Muscle layer of colon (tissue), 2 donors: ENCODE data around the gene B4GALNT4.
"Not testable (repeated sequence)": the region's sequence is repeated elsewhere in the genome, so short reads cannot be mapped to it uniquely, and the experiment has no call there.

Source experiments
- H3K27ac ChIP-seq: one replicate; pipeline ENCODE4 v1.7.0; 2013; ENCODE audit warnings: low read depth, mild to moderate bottlenecking, low read length, moderate library complexity
- H3K27me3 ChIP-seq, 2 donors: one replicate each; pipeline ENCODE4 v1.7.0; 2013; ENCODE audit warnings: low read length in 2 of 2, mild to moderate bottlenecking in 2 of 2; ENCODE audit not compliant: insufficient read depth in 2 of 2, control insufficient read depth in 1 of 2
- H3K36me3 ChIP-seq: one replicate; pipeline ENCODE4 v1.7.0; 2013; ENCODE audit warnings: mild to moderate bottlenecking, low read length; ENCODE audit not compliant: insufficient read depth
- H3K4me1 ChIP-seq: one replicate; pipeline ENCODE4 v1.7.0; 2013; ENCODE audit warnings: mild to moderate bottlenecking, low read length; ENCODE audit not compliant: insufficient read depth
- H3K4me3 ChIP-seq, 2 donors: one replicate each; pipeline ENCODE4 v1.7.0; 2013; ENCODE audit warnings: low read length in 2 of 2, low read depth in 1 of 2, mild to moderate bottlenecking in 1 of 2, moderate library complexity in 1 of 2
- H3K9ac ChIP-seq: one replicate; pipeline ENCODE4 v1.7.0; 2013; ENCODE audit warnings: low read length
- H3K9me3 ChIP-seq: one replicate; pipeline ENCODE4 v1.7.0; 2013; ENCODE audit warnings: mild to moderate bottlenecking, low read length
- donor health status: abdominal sarcoma.
- donor health status: Adenocarcinoma of cecum.

B4GALNT4 gene

GRCh38 chr11:352456-353031 lies 16.8 kb upstream of the B4GALNT4 start:
- Histone ChIP-seq H3K36me3 (no peaks in the 10 kb centered on the region), H3K9me3 (no peaks in the 10 kb centered on the region), H3K9ac (peak overlapping the region; percentile 31), H3K4me3 (no peak overlapping the region), H3K4me1 (peaks cover 26% of the 10 kb centered on the region), H3K27me3 (no peaks in the 10 kb centered on the region), H3K27ac (peak overlapping the region; percentile 94)

- Histone ChIP-seq H3K4me1 (peaks cover 26% of the 10 kb centered on the region), H3K27me3 (no peaks in the 10 kb centered on the region), H3K27ac (peak overlapping the region; percentile 94), H3K9me3 (no peaks in the 10 kb centered on the region), H3K4me3 (peak overlapping the region in 1 of 2 donors; percentile 19), H3K9ac (peak overlapping the region; percentile 31), H3K36me3 (no peaks in the 10 kb centered on the region)
Measured at GRCh38 chr11:353179-353873, 16.0 kb upstream of the B4GALNT4 start.

- Histone ChIP-seq H3K4me1 (peaks cover 32% of the 10 kb centered on the region), H3K27ac (peak overlapping the region; percentile 92), H3K9me3 (no peaks in the 10 kb centered on the region), H3K36me3 (no peaks in the 10 kb centered on the region), H3K27me3 (peaks cover 0 to 5% of the 10 kb centered on the region in 2 donors), H3K4me3 (peak overlapping the region in 1 of 2 donors; percentile 38), H3K9ac (peak overlapping the region; percentile 58)
Measured at GRCh38 chr11:355581-356458, 13.5 kb upstream of the B4GALNT4 start.

GRCh38 chr11:356610-357009 lies 12.7 kb upstream of the B4GALNT4 start:
- H3K4me1 ChIP-seq, result peaks cover 32% of the 10 kb centered on the region
- H3K9ac ChIP-seq, result no peak overlapping the region
- no peaks in the 10 kb centered on the region for H3K9me3 ChIP-seq
- H3K27ac ChIP-seq, result no peak overlapping the region
- no peaks in the 10 kb centered on the region for H3K36me3 ChIP-seq
- H3K4me3 ChIP-seq, result no peak overlapping the region
- peaks cover 0 to 5% of the 10 kb centered on the region in 2 donors for H3K27me3 ChIP-seq

- H3K36me3 ChIP-seq, result no peaks in the 10 kb centered on the region
- H3K4me3 ChIP-seq, result no peak overlapping the region
- peaks cover 0 to 5% of the 10 kb centered on the region in 2 donors for H3K27me3 ChIP-seq
- no peak overlapping the region for H3K9ac ChIP-seq
- no peaks in the 10 kb centered on the region for H3K9me3 ChIP-seq
- peaks cover 28% of the 10 kb centered on the region for H3K4me1 ChIP-seq
- H3K27ac ChIP-seq, result no peak overlapping the region
Measured at GRCh38 chr11:357582-357981, 11.7 kb upstream of the B4GALNT4 start.

- Histone ChIP-seq H3K27me3 (peaks cover 0 to 5% of the 10 kb centered on the region in 2 donors), H3K27ac (no peak overlapping the region), H3K36me3 (no peaks in the 10 kb centered on the region), H3K4me3 (no peak overlapping the region), H3K9me3 (no peaks in the 10 kb centered on the region), H3K4me1 (peaks cover 22% of the 10 kb centered on the region), H3K9ac (no peak overlapping the region)
Measured at GRCh38 chr11:358129-358800, 11.0 kb upstream of the B4GALNT4 start.

GRCh38 chr11:359181-359714 lies 10.1 kb upstream of the B4GALNT4 start:
- Histone ChIP-seq H3K9me3 (no peaks in the 10 kb centered on the region), H3K9ac (no peak overlapping the region), H3K27ac (no peak overlapping the region), H3K4me3 (no peak overlapping the region), H3K36me3 (no peaks in the 10 kb centered on the region), H3K4me1 (peaks cover 13% of the 10 kb centered on the region), H3K27me3 (peaks cover 0 to 13% of the 10 kb centered on the region in 2 donors)

- no peaks in the 10 kb centered on the region for H3K36me3 ChIP-seq
- no peaks in the 10 kb centered on the region for H3K9me3 ChIP-seq
- no peak overlapping the region for H3K9ac ChIP-seq
- peaks cover 7% of the 10 kb centered on the region for H3K4me1 ChIP-seq
- H3K4me3 ChIP-seq, result no peak overlapping the region
- H3K27me3 ChIP-seq, result peaks cover 0 to 26% of the 10 kb centered on the region in 2 donors
- no peak overlapping the region for H3K27ac ChIP-seq
Measured at GRCh38 chr11:360326-361280, 8.7 kb upstream of the B4GALNT4 start.

- no peak overlapping the region for H3K9ac ChIP-seq
- no peaks in the 10 kb centered on the region for H3K9me3 ChIP-seq
- H3K4me1 ChIP-seq, result peaks cover 6% of the 10 kb centered on the region
- no peaks in the 10 kb centered on the region for H3K36me3 ChIP-seq
- peaks cover 16 to 46% of the 10 kb centered on the region in 2 donors for H3K27me3 ChIP-seq
- H3K27ac ChIP-seq, result no peak overlapping the region
- H3K4me3 ChIP-seq, result no peak overlapping the region
Measured at GRCh38 chr11:362642-363442, 6.5 kb upstream of the B4GALNT4 start.

- H3K9me3 ChIP-seq, H3K4me3 ChIP-seq, H3K4me1 ChIP-seq, H3K27ac ChIP-seq, H3K9ac ChIP-seq, H3K36me3 ChIP-seq: not testable (repeated sequence)
- H3K27me3 ChIP-seq, result peaks cover 21 to 52% of the 10 kb centered on the region in 2 donors
Measured at GRCh38 chr11:363443-363805, 5.9 kb upstream of the B4GALNT4 start.
